Suprapubic skin (tissue), 4 donors: Measurements from ENCODE around the gene HTRA2. TPM values are rescaled to one million over a fixed set of nuclear protein-coding genes. Genes with fewer than 3 reads are reported as not detected.

Experiments
- total RNA-seq, 4 donors: library from RNA; depleted of rRNA; stranded (reverse); fragments of >200 nt; gene quantifications; one replicate each; pipeline ENCODE4 v1.1.0, GENCODE V29; 2016

Gene HTRA2
- total RNA-seq, 4 donors from 2014 or later, result 23.7 to 31.2 (median 27.1) TPM

Other genes with a start within 250 kb of the HTRA2 start
- 10 to 100 TPM in 1 of 4 donors, 1 to 10 TPM in 3; 3.2 to 30.4 (median 4.2) TPM for gene SLC4A5, start 186.5 kb upstream of the HTRA2 start, total RNA-seq
- 100 to 1,000 TPM in 3 of 4 donors, 10 to 100 TPM in 1; 83.4 to 122 (median 105) TPM for gene DCTN1, start 149.6 kb upstream of the HTRA2 start, total RNA-seq
- gene C2orf81, start 108.3 kb upstream of the HTRA2 start, total RNA-seq, result 1 to 10 TPM in 3 of 4 donors, under 1 TPM in 1; 0.87 to 2.1 (median 1.4) TPM
- 10 to 100 TPM in 2 of 4 donors, 1 to 10 TPM in 2; 5.0 to 12.0 (median 8.5) TPM for gene WDR54, start 108.2 kb upstream of the HTRA2 start, total RNA-seq
- gene RTKN, start 88.0 kb upstream of the HTRA2 start, total RNA-seq, result 10 to 100 TPM; 48.2 to 63.1 (median 56.7) TPM
- gene INO80B, start 74.8 kb upstream of the HTRA2 start, total RNA-seq, result 10 to 100 TPM; 15.9 to 75.9 (median 36.0) TPM
- 100 to 1,000 TPM in 1 of 4 donors, 10 to 100 TPM in 3; 40.7 to 121 (median 47.0) TPM for gene WBP1, start 71.5 kb upstream of the HTRA2 start, total RNA-seq
- 10 to 100 TPM; 44.1 to 81.3 (median 50.1) TPM for gene MOGS, start 64.6 kb upstream of the HTRA2 start, total RNA-seq
- 10 to 100 TPM; 13.1 to 36.0 (median 26.7) TPM for gene MRPL53, start 57.3 kb upstream of the HTRA2 start, total RNA-seq
- gene CCDC142, start 46.9 kb upstream of the HTRA2 start, total RNA-seq, result 10 to 100 TPM; 10.4 to 31.1 (median 18.7) TPM
- gene TTC31, start 46.9 kb upstream of the HTRA2 start, total RNA-seq, result 10 to 100 TPM; 20.4 to 45.5 (median 27.4) TPM
- 1 to 10 TPM in 1 of 4 donors, not detected in 3; 1.2 TPM for gene LBX2, start 30.3 kb upstream of the HTRA2 start, total RNA-seq
- gene PCGF1, start 22.2 kb upstream of the HTRA2 start, total RNA-seq, result 10 to 100 TPM; 15.6 to 77.0 (median 19.7) TPM
- gene TLX2, start 15.5 kb upstream of the HTRA2 start, total RNA-seq, result under 1 TPM in 1 of 4 donors, not detected in 3; 0.56 TPM
- 10 to 100 TPM in 1 of 4 donors, 1 to 10 TPM in 3; 2.7 to 12.8 (median 6.4) TPM for gene DQX1, start 3.7 kb upstream of the HTRA2 start, total RNA-seq
- 100 to 1,000 TPM; 111 to 170 (median 145) TPM for gene AUP1, start 227 bp upstream of the HTRA2 start, total RNA-seq
- gene LOXL3, start 24.0 kb downstream of the HTRA2 start, total RNA-seq, result 1 to 10 TPM in 3 of 4 donors, under 1 TPM in 1; 0.23 to 3.8 (median 1.5) TPM
- gene DOK1, start 24.8 kb downstream of the HTRA2 start, total RNA-seq, result 10 to 100 TPM in 1 of 4 donors, 1 to 10 TPM in 3; 3.3 to 10.6 (median 5.4) TPM
- gene M1AP, start 118.4 kb downstream of the HTRA2 start, total RNA-seq, result 1 to 10 TPM in 1 of 4 donors, not detected in 3; 1.1 TPM
- 1 to 10 TPM; 3.5 to 8.2 (median 4.6) TPM for gene SEMA4F, start 124.3 kb downstream of the HTRA2 start, total RNA-seq